Panc1 (cell line): ENCODE data around the gene SZT2.

Source experiments
- POLR2AphosphoS5 ChIP-seq: IDR thresholded peaks from 2 replicates; pipeline ENCODE4 v1.6.1; 2012; ENCODE audit warnings: mild to moderate bottlenecking, low read depth, low read length, moderate library complexity
- TF ChIP-seq, protein P1 (sequence below): fragments of 450-650 bp; IDR thresholded peaks from 2 replicates; pipeline ENCODE4 v1.5.1; 2017; ENCODE audit warnings: mild to moderate bottlenecking

DNA sequence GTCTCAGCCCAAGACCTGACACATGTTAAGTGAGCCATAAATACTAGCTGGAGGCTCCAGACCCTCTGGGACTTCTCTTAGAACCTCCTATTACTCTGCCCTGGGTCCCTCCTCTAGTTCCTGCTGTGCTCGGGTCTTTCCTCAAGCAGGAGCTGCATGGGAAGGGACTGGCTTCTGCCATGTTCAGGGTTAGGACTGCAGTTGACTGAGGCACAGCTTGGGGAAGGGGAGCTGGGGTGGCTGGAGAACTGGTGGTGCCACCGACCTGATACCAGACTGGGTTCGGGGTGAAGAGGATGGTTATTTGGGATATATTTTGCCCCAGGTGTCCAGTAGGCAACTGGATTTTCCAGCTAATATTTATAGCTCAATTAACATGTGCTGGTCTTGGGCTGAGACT lies 48.3 kb downstream of the SZT2 start:
- TF ChIP-seq POLR2AphosphoS5 = no peak
- TF ChIP-seq, protein P1, sequence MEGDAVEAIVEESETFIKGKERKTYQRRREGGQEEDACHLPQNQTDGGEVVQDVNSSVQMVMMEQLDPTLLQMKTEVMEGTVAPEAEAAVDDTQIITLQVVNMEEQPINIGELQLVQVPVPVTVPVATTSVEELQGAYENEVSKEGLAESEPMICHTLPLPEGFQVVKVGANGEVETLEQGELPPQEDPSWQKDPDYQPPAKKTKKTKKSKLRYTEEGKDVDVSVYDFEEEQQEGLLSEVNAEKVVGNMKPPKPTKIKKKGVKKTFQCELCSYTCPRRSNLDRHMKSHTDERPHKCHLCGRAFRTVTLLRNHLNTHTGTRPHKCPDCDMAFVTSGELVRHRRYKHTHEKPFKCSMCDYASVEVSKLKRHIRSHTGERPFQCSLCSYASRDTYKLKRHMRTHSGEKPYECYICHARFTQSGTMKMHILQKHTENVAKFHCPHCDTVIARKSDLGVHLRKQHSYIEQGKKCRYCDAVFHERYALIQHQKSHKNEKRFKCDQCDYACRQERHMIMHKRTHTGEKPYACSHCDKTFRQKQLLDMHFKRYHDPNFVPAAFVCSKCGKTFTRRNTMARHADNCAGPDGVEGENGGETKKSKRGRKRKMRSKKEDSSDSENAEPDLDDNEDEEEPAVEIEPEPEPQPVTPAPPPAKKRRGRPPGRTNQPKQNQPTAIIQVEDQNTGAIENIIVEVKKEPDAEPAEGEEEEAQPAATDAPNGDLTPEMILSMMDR = no peak
